Neural cell (in vitro differentiated cells): ENCODE measurements around the gene USP25. TPM values are rescaled to one million over a fixed set of nuclear protein-coding genes. Genes with fewer than 3 reads are reported as not detected.

ENCODE experiments used
- H2AFZ ChIP-seq: fragments of 200-600, 300-800 bp; sonication (generic), shearing (Covaris generic); 2 replicates; pipeline ENCODE4 v1.6.0; 2014; ENCODE audit warnings: low read depth, mild to moderate bottlenecking, antibody characterized with exemption, low read length, moderate library complexity
- H3F3A ChIP-seq: fragments of 200-600 bp; shearing (Covaris generic); 2 replicates; pipeline ENCODE4 v1.6.1; 2016; ENCODE audit warnings: mild to moderate bottlenecking, moderate library complexity, mixed read lengths, antibody characterized with exemption, low read length; ENCODE audit not compliant: insufficient read depth, poor library complexity, severe bottlenecking
- H3K27ac ChIP-seq: fragments of 200-600, 300-800 bp; sonication (generic), shearing (Covaris generic); 2 replicates; pipeline ENCODE4 v1.5.1; 2014; ENCODE audit warnings: mild to moderate bottlenecking, low read length, moderate library complexity
- H3K27me3 ChIP-seq: fragments of 300-800, 200-600 bp; sonication (generic), shearing (Covaris generic); 2 replicates; pipeline ENCODE4 v1.6.0; 2014; ENCODE audit warnings: mild to moderate bottlenecking, low read depth, low read length, moderate library complexity; ENCODE audit not compliant: insufficient read depth
- H3K36me3 ChIP-seq: fragments of 300-800, 200-600 bp; sonication (generic), shearing (Covaris generic); 2 replicates; pipeline ENCODE4 v1.5.1; 2014; ENCODE audit warnings: mild to moderate bottlenecking, antibody characterized with exemption, low read length, moderate library complexity; ENCODE audit not compliant: insufficient read depth
- H3K4me2 ChIP-seq: fragments of 300-800, 200-600 bp; sonication (generic), shearing (Covaris generic); 2 replicates; pipeline ENCODE4 v1.6.0; 2014; ENCODE audit warnings: mild to moderate bottlenecking, low read length
- H3K4me3 ChIP-seq: fragments of 300-800, 200-600 bp; sonication (generic), shearing (Covaris generic); 2 replicates; pipeline ENCODE4 v1.5.1; 2014; ENCODE audit warnings: mild to moderate bottlenecking, low read length, moderate library complexity
- H3K79me2 ChIP-seq: fragments of 200-600 bp; shearing (Covaris generic); replicated peaks from 2 replicates; pipeline ENCODE4 v1.6.0; 2014; ENCODE audit warnings: mild to moderate bottlenecking, low read length, moderate library complexity; ENCODE audit not compliant: insufficient read depth
- H3K9ac ChIP-seq: fragments of 300-800, 200-600 bp; sonication (generic), shearing (Covaris generic); 2 replicates; pipeline ENCODE4 v1.6.1; 2016; ENCODE audit warnings: mild to moderate bottlenecking, low read length, mixed read lengths
- H3K9me2 ChIP-seq: fragments of 200-600 bp; shearing (Covaris generic); 2 replicates; pipeline ENCODE4 v1.6.1; 2016; ENCODE audit warnings: mild to moderate bottlenecking, low read length, mixed read lengths; ENCODE audit not compliant: insufficient read depth
- H3K9me3 ChIP-seq: fragments of 200-600, 300-800 bp; sonication (generic), shearing (Covaris generic); 2 replicates; pipeline ENCODE4 v1.6.1; 2016; ENCODE audit warnings: mild to moderate bottlenecking, mixed run types, low read length, moderate library complexity, mixed read lengths
- H4K20me1 ChIP-seq: fragments of 200-600 bp; shearing (Covaris generic); 2 replicates; pipeline ENCODE4 v1.6.1; 2016; ENCODE audit warnings: mild to moderate bottlenecking, mixed run types; ENCODE audit not compliant: insufficient read depth
- EP300 ChIP-seq: fragments of 450-650 bp; conservative IDR thresholded peaks from 2 replicates; pipeline ENCODE4 v1.6.1; 2014; ENCODE audit warnings: antibody characterized with exemption, mild to moderate bottlenecking, moderate library complexity; ENCODE audit not compliant: poor library complexity, severe bottlenecking
- EZH2 ChIP-seq: fragments of 200-600, 300-800 bp; shearing (Covaris generic), sonication (generic); IDR thresholded peaks from 2 replicates; pipeline ENCODE4 v1.6.1; 2014; ENCODE audit warnings: antibody characterized with exemption, low read length, borderline replicate concordance, mild to moderate bottlenecking; ENCODE audit not compliant: insufficient read depth, poor library complexity, severe bottlenecking
- MXI1 ChIP-seq: fragments of 450-650 bp; conservative IDR thresholded peaks from 2 replicates; pipeline ENCODE4 v1.6.1; 2014; ENCODE audit warnings: antibody characterized with exemption, mild to moderate bottlenecking; ENCODE audit not compliant: poor library complexity, severe bottlenecking
- POLR2AphosphoS5 ChIP-seq: IDR thresholded peaks from 2 replicates; pipeline ENCODE4 v1.6.1; 2012
- RAD21 ChIP-seq: fragments of 450-650 bp; conservative IDR thresholded peaks from 2 replicates; pipeline ENCODE4 v1.6.1; 2014; ENCODE audit warnings: antibody characterized with exemption, mild to moderate bottlenecking, moderate library complexity
- SMC3 ChIP-seq: fragments of 450-650 bp; conservative IDR thresholded peaks from 2 replicates; pipeline ENCODE4 v1.6.1; 2014; ENCODE audit warnings: antibody characterized with exemption, mild to moderate bottlenecking, moderate library complexity; ENCODE audit not compliant: poor library complexity
- TAF1 ChIP-seq: IDR thresholded peaks from 2 replicates; pipeline ENCODE4 v1.6.1; 2012; ENCODE audit warnings: low read depth
- polyA plus RNA-seq: library from polyadenylated mRNA; depleted of rRNA; stranded (reverse); fragments of >200 nt; gene quantifications from 2 replicates; pipeline ENCODE4 v1.2.3, GENCODE V29; 2014
- TF ChIP-seq, protein P1 (sequence below): IDR thresholded peaks from 2 replicates; pipeline ENCODE4 v1.6.1; 2012; ENCODE audit warnings: borderline replicate concordance
- TF ChIP-seq, protein P2 (sequence below): fragments of 450-650 bp; IDR thresholded peaks from 2 replicates; pipeline ENCODE4 v1.5.1; 2014; ENCODE audit warnings: antibody characterized with exemption, mild to moderate bottlenecking, moderate library complexity; ENCODE audit not compliant: poor library complexity, severe bottlenecking

Gene USP25
- polyA plus RNA-seq, 1 donor from 2014 or later: 19.2 TPM

DNA sequence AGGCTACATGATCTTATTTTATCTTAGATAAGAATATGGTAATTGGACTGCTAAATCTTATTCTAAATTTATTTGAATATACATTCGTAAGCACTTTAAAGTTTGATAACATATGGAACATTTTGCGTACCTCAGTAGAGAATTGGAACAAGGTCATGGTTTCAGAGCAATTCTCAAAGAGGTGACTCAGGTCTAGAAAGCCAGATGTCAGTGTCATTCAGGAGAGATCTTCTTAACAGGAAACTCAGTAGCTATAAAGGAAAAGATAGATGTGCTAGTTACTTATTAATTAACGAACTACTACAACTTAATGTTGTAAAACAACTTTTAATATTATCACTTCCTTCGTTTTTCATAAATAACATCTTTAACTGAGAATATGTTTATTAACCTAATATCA lies 142.5 kb downstream of the USP25 start:
- Histone ChIP-seq H3K9ac (no peak overlapping the region), H3K79me2 (no peaks in the 10 kb centered on the region), H3K27ac (no peak overlapping the region), H3K9me3 (no peaks in the 10 kb centered on the region), H3K9me2 (no peaks in the 10 kb centered on the region), H2AFZ (no peak overlapping the region), H3K4me2 (no peak overlapping the region), H3F3A (no peaks in the 10 kb centered on the region), H4K20me1 (no peaks in the 10 kb centered on the region), H3K4me3 (no peak overlapping the region), H3K36me3 (peaks cover 2% of the 10 kb centered on the region), H3K27me3 (no peaks in the 10 kb centered on the region)
- TF ChIP-seq EP300 (no peak), EZH2 (no peak), POLR2AphosphoS5 (no peak), MXI1 (no peak), TAF1 (no peak), SMC3 (no peak), RAD21 (no peak)
- TF ChIP-seq, protein P1, sequence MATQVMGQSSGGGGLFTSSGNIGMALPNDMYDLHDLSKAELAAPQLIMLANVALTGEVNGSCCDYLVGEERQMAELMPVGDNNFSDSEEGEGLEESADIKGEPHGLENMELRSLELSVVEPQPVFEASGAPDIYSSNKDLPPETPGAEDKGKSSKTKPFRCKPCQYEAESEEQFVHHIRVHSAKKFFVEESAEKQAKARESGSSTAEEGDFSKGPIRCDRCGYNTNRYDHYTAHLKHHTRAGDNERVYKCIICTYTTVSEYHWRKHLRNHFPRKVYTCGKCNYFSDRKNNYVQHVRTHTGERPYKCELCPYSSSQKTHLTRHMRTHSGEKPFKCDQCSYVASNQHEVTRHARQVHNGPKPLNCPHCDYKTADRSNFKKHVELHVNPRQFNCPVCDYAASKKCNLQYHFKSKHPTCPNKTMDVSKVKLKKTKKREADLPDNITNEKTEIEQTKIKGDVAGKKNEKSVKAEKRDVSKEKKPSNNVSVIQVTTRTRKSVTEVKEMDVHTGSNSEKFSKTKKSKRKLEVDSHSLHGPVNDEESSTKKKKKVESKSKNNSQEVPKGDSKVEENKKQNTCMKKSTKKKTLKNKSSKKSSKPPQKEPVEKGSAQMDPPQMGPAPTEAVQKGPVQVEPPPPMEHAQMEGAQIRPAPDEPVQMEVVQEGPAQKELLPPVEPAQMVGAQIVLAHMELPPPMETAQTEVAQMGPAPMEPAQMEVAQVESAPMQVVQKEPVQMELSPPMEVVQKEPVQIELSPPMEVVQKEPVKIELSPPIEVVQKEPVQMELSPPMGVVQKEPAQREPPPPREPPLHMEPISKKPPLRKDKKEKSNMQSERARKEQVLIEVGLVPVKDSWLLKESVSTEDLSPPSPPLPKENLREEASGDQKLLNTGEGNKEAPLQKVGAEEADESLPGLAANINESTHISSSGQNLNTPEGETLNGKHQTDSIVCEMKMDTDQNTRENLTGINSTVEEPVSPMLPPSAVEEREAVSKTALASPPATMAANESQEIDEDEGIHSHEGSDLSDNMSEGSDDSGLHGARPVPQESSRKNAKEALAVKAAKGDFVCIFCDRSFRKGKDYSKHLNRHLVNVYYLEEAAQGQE: no peak
- TF ChIP-seq, protein P2, sequence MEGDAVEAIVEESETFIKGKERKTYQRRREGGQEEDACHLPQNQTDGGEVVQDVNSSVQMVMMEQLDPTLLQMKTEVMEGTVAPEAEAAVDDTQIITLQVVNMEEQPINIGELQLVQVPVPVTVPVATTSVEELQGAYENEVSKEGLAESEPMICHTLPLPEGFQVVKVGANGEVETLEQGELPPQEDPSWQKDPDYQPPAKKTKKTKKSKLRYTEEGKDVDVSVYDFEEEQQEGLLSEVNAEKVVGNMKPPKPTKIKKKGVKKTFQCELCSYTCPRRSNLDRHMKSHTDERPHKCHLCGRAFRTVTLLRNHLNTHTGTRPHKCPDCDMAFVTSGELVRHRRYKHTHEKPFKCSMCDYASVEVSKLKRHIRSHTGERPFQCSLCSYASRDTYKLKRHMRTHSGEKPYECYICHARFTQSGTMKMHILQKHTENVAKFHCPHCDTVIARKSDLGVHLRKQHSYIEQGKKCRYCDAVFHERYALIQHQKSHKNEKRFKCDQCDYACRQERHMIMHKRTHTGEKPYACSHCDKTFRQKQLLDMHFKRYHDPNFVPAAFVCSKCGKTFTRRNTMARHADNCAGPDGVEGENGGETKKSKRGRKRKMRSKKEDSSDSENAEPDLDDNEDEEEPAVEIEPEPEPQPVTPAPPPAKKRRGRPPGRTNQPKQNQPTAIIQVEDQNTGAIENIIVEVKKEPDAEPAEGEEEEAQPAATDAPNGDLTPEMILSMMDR: no peak

DNA sequence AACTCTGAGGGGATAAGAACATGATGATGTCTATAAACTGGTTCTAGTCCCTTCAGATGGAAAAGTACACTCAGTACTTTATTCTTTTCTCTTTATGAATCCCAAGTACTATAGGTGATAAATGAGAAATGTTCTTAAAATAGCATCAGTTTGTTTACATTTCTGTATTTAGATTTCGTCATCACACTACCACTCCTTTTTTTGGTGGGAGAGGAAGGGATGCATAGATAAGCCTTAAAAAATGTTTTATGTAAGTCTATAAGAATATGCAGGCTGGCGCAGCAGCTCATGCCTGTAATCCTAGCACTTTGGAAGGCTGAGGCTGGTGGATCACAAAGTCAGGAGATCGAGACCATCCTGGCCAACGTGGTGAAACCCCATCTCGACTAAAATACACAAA lies 144.8 kb downstream of the USP25 start:
- Histone ChIP-seq H3K9me2 (no peaks in the 10 kb centered on the region), H3F3A (no peaks in the 10 kb centered on the region), H2AFZ (no peak overlapping the region), H3K27me3 (no peaks in the 10 kb centered on the region), H3K9ac (no peak overlapping the region), H3K36me3 (peaks cover 2% of the 10 kb centered on the region), H3K9me3 (no peaks in the 10 kb centered on the region), H3K27ac (no peak overlapping the region), H3K4me2 (no peak overlapping the region), H3K79me2 (no peaks in the 10 kb centered on the region), H4K20me1 (no peaks in the 10 kb centered on the region), H3K4me3 (no peak overlapping the region)
- TF ChIP-seq MXI1 (no peak), POLR2AphosphoS5 (no peak), RAD21 (no peak), EP300 (no peak), EZH2 (no peak), TAF1 (no peak), SMC3 (no peak)
- TF ChIP-seq, protein P2: no peak
- TF ChIP-seq, protein P1: no peak
